Glomerular endothelial cell (primary cell): ENCODE data around the gene SMIM12. TPM values are rescaled to one million over a fixed set of nuclear protein-coding genes. Genes with fewer than 3 reads are reported as not detected.
"Not testable (repeated sequence)": the region's sequence is repeated elsewhere in the genome, so short reads cannot be mapped to it uniquely, and the experiment has no call there.

Experiments used
- DNase-seq: peaks from one replicate; pipeline ENCODE4 v3.0.0-alpha.2; 2011; ENCODE audit warnings: low read depth, low spot score; ENCODE audit errors: extremely low read depth
- total RNA-seq: library from RNA; depleted of rRNA; stranded (reverse); fragments of >200 nt; gene quantifications from 2 replicates; pipeline ENCODE4 v1.2.3, GENCODE V29; 2015

SMIM12 gene
- total RNA-seq, 1 donor from 2014 or later = 34.1 TPM

DNA sequence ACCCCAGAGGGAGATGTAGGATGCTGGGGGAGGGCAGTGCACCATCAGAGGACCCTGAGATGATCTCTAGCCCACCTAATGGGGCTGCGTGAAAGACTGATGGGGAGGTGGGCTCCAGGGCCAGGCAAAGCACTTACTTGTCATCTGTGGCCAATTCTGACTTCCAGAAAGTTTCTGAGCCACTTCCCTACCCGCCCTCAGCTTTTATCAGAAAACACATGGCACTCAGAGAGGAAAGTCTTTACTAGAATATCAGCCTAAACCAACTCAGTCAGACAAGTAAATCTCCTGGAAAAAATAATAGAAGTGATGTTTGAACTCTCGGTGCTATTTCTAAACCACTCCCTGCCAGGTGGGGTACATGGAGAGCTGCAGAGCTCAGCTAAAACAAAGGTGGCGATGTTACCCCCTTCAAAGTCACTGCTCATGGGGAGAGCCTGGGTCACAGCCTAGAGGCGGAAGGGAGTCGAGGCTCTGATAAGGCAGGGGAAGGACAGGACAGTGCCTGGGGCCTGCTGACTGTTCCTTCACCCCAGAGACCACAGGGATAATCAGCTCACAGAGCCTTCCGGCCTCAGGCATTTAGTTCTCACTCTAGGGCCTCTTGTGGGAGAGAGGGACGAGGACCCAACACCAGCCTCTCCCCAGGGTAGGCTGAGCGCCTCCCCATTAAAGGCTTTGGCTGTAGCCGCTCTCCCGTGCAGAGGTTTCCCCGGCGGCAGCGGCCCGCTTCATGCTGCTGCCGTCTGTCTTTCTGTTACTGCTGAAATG is 14.2 kb downstream of the SMIM12 start:
- DNase-seq = no peak

- DNase-seq = no peak
Measured at GRCh38 chr1:34844252-34844634, 15.3 kb downstream of the SMIM12 start.

DNA sequence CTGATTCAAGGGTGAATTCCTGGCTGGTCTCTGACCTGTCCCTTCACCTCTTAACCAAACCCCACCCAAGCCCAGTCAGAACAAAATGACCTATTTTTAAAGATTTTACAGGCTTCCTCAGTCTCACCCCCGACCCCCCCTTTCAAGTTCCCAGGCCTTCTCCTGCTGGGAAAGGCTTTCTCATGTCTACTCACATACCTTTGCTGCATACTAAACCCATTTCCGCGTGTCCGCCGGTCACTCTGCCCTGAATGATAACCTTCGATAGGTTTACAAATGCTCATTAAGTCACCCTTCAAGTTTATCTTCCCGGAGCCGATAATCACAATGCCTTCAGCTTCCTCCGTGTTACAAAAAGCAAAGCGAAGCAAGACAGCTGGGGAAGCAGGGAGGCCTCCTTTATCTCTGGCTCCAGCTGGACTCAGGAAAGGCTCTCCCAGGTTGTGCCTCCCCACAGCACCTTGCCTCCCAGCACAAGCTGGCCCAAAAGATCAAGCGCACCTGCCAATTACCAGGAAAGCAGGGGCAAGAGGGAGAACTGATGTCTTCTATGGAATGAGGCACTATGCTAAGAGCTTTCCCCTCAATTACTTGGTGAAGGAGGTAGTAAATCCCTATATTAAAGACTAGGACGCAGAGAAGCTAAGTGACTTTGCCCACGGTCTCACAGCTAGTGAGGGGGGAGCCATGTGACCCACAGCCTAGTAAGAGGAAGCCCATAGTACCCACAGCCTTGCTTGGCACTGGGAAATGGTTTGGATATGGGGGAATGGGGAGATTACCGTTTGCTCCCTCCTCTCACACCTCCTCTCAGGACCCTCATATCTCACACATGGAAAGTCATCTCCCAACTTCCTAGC is 15.9 kb downstream of the SMIM12 start:
- no peak for DNase-seq

- DNase-seq = no peak
Measured at GRCh38 chr1:34842952-34843371, 16.6 kb downstream of the SMIM12 start.

GRCh38 chr1:34842073-34842472 is 17.5 kb downstream of the SMIM12 start:
- DNase-seq = no peak

DNA sequence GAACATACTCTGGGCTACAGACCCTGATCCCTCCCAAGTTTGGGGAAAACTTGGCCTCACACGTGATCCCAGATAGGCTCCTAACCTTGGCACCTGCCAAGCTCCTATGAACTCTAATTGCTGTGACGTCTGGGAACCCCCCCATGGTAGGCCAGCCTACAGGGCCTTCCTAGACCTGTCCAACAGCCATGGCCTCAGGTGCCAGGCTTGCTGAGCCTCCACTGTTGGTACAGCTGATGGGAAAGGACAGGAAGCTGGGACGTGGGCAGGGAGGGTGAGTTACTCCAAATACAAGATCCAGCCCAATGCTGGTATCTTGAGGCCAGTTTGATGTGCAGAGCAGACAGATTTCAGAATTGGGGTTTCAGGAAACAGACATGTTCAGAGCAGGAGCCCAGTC is 19.1 kb downstream of the SMIM12 start:
- no peak for DNase-seq

DNA sequence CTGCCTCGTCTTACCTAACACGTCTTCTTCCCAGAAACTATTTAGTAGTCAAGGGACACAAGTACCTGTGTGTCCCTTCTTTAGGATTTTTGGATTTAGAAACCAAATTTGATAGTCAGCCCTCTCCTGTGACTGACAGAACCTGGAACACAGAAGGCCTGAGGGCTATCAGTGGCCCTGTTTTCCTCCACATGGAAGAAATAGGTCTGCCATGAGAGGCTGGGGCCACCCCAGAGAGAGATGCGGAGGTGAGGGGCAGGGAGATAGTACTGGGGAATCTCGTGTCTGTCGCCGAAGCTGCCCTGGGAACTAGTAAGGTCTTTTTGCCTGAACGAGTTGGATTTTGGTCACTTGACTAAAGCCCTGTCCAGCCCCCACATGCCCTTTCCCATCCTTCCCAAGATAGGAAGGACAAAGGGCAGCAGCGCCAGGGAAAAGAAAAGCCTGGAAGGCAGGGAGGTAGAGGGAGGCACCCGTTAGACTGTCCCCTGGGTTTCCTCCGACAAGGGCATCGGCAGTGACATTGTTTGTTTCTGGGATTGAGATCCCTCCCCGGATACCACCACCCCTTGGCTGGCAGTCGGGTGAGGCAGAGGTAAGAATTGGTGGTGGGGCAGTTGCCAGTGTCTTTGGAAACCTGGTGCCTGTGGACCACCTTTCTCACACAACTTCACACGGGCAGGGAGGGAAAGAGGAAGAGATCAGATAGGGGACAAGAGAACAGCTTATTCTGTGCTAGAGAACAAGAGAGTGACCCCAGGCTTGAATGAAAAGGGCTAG is 19.8 kb downstream of the SMIM12 start:
- no peak for DNase-seq

- no peak for DNase-seq
Measured at GRCh38 chr1:34833711-34834110, 25.8 kb downstream of the SMIM12 start.

DNA sequence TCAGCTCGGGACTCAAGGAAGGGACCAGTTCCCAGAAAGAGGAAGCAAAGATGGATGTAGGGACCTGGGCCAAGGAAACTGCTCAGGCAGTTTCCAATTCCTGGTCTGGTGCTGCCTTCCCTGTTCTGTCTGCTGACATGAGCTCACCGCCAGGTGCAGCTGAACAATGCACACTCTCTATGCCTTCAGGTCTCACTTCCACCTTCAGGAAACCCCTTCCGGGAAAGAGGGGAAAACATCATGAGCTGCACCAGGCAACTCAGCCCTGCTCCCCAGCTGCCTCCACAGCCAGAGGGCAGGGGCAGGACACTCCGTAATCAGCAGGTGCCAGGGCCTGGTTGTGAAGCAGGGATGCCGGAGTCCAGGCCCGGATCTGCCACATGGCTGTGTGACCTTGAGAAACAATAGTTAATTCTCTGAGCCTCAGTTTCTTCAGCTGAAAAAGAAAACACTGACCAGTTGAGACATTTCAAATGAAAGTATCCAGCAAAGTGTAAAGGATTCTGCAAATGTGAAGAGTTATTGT is 27.8 kb downstream of the SMIM12 start:
- no peak for DNase-seq

DNA sequence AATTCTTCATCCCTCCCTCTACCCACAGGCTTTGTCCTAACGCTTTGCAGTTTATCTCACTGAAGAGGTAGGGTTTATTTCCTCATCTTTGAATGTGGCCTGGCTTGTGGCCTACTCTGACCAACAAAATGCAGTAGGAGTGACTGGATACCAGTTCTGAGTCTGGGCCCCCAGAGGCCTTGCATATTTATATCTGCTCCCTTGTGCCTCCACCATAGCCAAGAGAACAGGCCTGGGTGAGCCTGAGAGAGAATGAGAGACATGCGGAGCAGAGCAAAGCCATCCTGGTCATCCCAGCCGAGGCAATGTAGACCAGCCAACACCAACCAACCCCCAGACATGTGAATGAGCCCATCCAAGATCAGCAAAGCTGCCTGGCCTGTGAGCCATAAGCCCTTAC is 30.3 kb downstream of the SMIM12 start:
- DNase-seq = no peak

DNA sequence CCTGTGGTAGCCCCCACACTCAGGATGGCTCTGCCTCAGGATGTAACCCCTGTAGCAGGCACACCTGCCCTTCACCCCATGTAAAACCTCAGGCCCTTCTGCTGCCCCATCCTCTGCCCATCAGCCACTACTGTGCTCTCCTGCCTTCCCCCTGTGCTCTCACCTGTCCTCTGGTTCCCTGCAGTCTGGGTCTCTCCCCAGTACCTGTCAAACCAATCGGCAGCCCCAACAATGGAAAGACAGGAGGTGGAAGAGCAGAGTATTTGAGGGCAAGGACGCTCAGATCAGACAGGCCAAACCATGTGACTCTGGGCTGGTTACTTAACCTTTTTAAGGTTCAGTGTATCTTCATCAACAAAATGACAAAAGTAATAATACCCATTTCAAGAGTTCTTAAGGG is 30.9 kb downstream of the SMIM12 start:
- DNase-seq = no peak

GRCh38 chr1:34827341-34827941 is 32.1 kb downstream of the SMIM12 start:
- DNase-seq = no peak

DNA sequence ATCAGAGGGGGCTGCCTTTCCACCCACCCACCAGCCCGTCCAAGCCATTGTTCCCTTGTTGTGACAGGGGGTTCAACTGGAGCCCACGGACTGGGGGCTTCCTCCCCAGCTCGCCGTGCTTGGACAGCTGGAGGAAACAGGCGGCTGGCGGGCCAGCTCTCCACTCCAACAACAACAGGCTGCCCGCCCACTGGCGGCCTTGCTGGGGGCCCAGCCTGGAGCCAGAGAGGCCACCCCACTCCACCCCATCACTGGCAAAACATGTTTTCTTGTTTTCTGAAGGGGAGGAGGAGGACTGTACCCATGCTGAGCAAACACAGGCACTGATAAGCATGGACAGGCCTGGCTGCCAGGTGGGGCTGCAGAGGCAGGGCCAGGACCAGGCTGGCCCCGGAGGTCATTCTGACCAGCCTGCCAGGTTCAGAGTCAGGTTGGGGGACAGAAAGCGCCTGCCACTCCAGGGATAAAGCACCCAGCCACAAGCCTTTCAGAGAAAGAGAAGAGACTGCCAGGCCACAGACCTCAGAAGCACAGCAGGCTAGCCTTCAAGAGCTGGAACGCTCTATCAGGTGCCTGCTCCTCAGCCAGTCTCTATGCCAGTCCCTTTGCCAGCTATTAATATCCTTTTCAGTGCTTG is 34.0 kb downstream of the SMIM12 start:
- no peak for DNase-seq

GRCh38 chr1:34824817-34825454 is 34.6 kb downstream of the SMIM12 start:
- no peak for DNase-seq

DNA sequence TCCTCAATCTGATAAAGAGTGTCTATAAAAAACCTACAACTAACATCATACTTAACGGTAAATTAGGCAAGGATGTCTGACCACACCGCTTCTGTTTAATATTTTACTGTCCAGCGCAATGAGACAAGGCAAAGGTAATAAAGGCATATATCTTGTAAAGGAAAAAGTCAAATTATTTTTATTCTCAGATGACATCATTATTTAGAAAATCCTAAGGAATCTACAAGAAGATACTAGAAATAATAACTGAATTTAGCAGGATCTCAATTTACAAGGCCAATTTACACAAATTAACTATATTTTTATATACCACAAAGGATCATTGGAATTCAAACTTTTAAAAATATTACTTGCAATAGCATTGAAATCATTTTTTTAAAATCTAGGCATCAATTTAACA is 37.3 kb downstream of the SMIM12 start:
- no peak for DNase-seq

DNA sequence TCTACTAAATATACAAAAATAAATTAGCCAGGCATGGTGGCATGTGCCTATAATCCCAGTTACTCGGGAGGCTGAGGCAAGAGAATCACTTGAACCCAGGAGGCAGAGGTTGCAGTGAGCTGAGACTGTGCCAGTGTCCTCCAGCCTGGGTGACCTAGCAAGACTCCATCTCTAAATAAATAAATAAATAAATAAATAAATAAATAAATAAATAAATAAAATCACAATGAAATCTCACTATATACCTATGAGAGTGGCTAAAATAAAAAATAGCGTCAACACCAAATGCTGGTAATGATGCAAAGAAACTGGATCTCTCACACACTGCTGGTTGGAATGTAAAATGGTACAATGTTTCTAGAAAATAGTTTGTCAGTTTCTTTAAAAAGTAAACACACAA is 40.7 kb downstream of the SMIM12 start:
- not testable (repeated sequence) for DNase-seq

DNA sequence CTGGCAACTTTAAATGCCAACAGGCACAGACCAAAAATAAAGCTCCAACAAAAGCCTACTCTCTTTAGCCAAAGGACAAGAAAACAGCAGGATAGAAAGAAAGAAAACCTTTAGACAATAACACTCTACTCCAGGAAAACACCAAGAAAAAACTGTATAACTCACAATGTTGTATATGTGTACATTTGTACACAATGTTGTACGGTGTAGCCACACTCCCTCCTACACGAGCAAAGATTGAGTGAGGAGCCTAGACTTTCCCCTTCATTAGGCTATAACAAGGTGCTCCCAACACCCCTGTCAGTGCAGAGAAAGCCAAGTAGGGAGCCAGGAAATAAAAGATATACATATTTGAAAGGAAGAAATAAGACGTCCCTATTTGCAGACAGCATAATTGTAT is 42.8 kb downstream of the SMIM12 start:
- DNase-seq = no peak

DNA sequence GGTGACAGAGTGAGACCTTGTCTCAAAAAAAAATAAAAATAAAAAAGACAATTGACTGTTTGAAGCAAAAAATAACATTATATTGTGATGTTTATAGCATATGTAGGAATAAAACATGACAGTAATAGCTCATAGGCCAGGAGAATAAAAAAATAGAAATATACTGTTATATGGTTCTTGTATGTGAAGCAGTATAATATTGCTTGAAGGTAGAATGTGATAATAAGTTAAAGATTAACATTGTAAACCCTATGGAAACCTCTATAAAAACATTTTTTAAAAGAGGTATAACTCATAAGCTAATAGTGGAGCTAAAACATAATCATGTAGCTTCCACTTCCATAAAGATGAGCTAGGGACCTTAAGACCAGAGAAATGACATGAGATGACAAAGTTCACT is 43.2 kb downstream of the SMIM12 start:
- DNase-seq = no peak

GRCh38 chr1:34810781-34811180 is 48.8 kb downstream of the SMIM12 start:
- DNase-seq = not testable (repeated sequence)
